GM18868 (cell line): ENCODE results near the gene CHIT1.
A peak's percentile ranks its signal among the peaks of the same experiment; 100 is the strongest.

Source experiments
- ATAC-seq: cut with Tn5 transposase; IDR thresholded peaks from one replicate; pipeline ENCODE4 v1.9.1; 2021; ENCODE audit warnings: mild to moderate bottlenecking, moderate library complexity; ENCODE audit not compliant: unreplicated experiment

The CHIT1 gene

DNA sequence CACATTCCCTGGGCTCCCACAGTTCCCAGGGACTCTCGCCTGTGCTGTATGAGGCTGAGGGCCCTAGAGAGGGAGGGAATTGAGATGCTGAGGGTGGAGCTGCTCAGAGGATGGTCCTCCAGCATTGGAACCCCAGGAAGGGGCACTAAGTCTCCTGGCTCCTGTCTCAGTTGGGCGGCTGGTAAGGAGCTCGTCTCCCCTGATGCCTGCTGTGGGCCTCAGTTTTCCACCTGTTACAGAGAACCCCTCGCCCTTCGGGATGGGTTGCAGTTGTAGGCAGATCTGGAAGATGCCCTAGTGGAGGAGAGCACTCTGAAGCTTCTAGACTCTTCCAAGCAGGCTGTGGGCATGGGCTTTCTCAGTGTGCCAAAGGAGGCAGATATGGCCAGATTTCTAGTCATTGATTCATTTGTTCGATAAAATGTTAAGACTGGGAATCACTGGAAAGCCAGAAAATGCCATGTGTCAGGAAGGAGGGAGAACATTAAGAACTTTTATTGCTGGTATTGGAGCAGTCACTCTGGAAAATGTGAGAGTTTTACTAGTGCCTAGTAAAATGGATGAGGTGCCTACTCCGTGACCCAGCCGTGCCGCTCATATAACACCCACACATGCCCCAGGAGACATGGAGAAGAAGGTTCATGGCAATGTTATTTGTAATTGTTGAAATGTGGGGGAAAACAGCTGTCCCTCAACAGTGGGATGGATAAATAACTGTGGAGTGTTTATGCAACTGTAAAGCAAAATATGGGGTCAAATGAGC is 53.0 kb downstream of the CHIT1 start:
- ATAC-seq, result no peak

- ATAC-seq, result no peak
Observed at GRCh38 chr1:203175827-203176241, 53.6 kb downstream of the CHIT1 start.

- ATAC-seq, result no peak
Observed at GRCh38 chr1:203175237-203175826, 54.1 kb downstream of the CHIT1 start, which contains the start of gene MYBPH. TSS of gene MYBPH (minus strand) at chr1:203175826. CDS start at chr1:203175755, 71 bp downstream.

- ATAC-seq, result no peak
Observed at GRCh38 chr1:203174324-203174985, 55.0 kb downstream of the CHIT1 start.

GRCh38 chr1:203173566-203173965 is 55.9 kb downstream of the CHIT1 start:
- peak; percentile 94 for ATAC-seq

DNA sequence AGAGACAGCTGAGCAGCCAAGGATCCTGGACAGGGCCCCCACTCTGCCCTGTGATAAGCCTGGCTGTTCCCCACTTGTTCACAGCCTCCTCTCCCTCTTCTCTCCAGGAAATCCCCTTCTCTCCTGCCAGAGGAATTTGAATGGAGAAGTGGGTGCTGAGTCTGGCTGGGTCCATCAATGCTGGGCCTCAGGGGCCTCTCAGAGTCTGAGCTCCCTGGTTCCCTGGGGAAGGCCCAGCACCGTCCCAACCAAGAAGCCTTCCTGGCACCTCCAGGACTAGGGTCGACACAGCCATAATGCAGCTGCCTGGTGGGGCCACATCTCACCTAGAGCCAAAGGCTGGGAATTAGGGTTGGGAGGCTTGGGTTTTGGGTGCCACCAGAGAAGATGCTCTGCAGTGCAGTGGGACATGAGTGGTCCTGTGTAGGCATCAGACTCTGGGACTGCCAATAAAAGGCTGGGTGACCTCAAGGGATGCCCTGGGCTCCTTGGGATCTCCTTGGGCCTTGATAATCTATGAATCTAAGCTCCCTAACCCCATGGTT is 56.4 kb downstream of the CHIT1 start:
- ATAC-seq, result no peak

DNA sequence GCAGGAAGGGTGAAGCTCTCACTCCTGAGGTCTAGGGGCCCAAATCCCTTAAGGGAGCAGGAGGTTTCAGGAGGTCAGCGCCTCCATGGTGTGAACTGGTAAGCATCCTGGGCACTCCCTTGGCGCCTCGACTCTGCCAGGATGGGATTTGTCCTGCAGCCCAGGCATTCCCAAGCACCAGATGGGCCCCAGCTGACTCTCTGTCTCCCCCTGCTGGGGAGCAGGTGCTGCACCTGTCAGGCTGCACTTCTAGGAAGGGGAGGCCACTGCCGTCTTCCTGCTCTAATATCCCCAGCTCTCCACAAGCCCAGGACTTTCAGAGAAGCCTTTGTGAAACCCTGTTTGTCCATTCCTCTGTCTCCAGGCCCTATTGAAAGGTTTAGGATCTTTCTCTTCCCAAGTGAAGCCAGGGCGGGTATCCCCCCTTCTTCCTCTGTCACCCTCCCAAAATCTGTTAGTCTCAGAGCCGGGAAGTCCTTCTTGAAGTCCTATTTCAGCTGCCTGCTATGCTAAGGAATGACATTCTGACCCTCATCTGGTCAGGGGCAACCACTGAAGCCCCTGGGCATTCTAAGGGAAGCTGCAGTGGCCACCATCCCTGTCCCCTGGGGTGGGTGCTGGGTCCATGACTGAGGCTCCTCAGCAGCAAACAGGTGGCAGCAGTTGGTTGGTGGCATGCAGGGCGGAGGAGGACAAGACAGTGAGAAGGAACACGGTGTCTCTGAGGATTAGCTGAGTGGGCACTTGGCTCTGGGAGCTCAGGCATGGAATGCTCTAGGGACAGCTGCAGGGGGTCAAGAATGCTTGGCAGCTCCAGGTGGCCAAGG is 57.1 kb downstream of the CHIT1 start:
- ATAC-seq, result no peak

- no peak for ATAC-seq
Observed at GRCh38 chr1:203171341-203172183, 57.9 kb downstream of the CHIT1 start.

DNA sequence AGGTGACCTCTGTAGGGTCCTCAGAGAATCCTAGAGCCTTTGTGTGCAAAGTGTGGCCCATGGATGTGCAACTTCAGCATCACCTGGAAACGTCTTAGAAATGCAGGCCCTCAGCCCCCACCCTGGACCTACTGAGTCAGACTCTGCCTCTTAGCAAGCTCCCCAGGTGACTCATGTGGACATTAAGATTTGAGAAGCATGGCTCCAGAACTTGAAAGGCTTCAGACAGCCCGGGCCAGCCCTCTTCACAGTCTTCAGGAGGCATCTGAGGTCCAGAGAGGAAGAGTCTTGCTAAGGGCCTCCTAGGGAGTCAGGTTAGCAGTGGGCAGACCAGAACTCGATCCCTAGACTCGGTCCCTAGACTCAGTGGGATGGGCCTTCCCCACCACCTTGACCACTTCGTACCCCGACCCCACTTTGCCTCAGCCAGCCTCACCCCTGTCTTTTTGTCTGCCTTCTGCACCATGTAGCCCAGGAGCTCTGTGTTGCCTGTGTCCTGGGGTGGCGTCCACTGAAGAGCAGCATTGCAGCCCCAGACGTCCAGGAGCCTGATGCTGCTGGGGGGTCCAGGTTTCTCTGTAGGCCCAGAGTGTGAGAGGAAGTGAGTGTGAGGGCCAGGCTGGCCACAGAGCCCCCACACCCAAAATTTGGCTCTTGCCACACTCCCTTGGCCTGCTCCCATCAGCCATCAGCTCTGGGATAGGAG is 58.7 kb downstream of the CHIT1 start:
- ATAC-seq, result no peak

GRCh38 chr1:203169770-203170520 is 59.5 kb downstream of the CHIT1 start:
- no peak for ATAC-seq

DNA sequence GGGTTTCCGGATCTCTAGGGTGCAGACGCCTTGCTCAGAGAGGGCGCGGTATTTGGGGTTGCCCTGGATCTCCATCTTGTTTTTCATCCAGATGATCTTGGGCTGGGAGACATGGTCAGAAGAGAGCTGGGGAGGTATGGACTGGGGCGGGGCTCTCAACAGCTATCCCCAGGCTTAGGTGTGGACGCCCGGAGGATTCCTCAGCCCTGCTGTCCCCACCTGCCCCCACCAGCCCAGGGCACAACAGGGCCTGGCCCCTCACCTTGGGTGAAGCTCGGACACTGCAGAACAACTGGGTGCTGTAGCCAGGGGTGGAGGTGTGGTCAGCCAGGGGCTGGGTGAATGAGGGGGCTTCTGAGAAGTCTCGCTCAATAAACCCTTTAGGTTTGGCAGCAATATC is 60.5 kb downstream of the CHIT1 start:
- ATAC-seq, result no peak

GRCh38 chr1:203168256-203168786 is 61.2 kb downstream of the CHIT1 start:
- ATAC-seq, result no peak

- ATAC-seq, result no peak
Observed at GRCh38 chr1:203167913-203168200, 61.6 kb downstream of the CHIT1 start.

GRCh38 chr1:203167026-203167912 is 62.2 kb downstream of the CHIT1 start:
- no peak for ATAC-seq

DNA sequence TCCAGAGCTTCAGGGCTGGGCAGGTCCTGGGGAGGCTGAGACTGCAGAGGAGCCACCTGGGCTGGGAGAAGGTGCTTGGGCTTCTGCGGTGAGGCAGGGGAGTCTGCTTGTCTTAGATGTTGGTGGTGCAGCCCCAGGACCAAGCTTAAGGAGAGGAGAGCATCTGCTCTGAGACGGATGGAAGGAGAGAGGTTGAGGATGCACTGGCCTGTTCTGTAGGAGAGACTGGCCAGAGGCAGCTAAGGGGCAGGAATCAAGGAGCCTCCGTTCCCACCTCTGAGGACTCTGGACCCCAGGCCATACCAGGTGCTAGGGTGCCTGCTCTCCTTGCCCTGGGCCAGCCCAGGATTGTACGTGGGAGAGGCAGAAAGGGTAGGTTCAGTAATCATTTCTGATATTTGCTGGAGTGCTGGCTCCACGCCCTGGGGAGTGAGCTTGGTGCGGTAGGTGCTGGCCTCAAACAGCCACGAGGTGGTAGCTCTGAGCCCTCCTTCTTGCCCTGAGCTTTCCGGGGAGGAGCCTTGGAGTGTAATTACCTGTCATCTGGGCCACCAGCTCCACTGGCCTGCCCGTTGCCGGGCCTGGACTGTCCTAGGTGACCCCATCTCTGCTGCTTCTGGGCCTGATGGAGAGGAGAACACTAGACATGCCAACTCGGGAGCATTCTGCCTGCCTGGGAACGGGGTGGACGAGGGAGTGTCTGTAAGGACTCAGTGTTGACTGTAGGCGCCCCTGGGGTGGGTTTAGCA is 63.1 kb downstream of the CHIT1 start:
- no peak for ATAC-seq
